Measurements from ENCODE around the gene NR2F1.

The NR2F1 gene

GRCh38 chr5:93577854-93578812, 4.9 kb upstream of the NR2F1 start:
- no peak for DNase-seq (ENCODE audit: low read depth)

- DNase-seq (ENCODE audit: low read depth), result peak; percentile 57
Observed at GRCh38 chr5:93578813-93579691, 4.0 kb upstream of the NR2F1 start.

- DNase-seq (ENCODE audit: low read depth), result no peak
Observed at GRCh38 chr5:93579692-93580062, 3.3 kb upstream of the NR2F1 start.

GRCh38 chr5:93580063-93580926, 2.7 kb upstream of the NR2F1 start:
- peak; percentile 52 for DNase-seq (ENCODE audit: low read depth)

- no peak for DNase-seq (ENCODE audit: low read depth)
Observed at GRCh38 chr5:93580927-93581445, 2.0 kb upstream of the NR2F1 start, which contains the start of gene NR2F1-AS1. NR2F1-AS1 (minus strand) TSS chr5:93581219.

- no peak for DNase-seq (ENCODE audit: low read depth)
Observed at GRCh38 chr5:93582167-93582462, 907 bp upstream of the NR2F1 start.

GRCh38 chr5:93583439-93583767, 381 bp downstream of the NR2F1 start:
- DNase-seq (ENCODE audit: low read depth), result no peak

- DNase-seq (ENCODE audit: low read depth), result peak; percentile 64
Observed at GRCh38 chr5:93583768-93584595, 960 bp downstream of the NR2F1 start.

- DNase-seq (ENCODE audit: low read depth), result no peak
Observed at GRCh38 chr5:93584596-93585040, 1.6 kb downstream of the NR2F1 start.

GRCh38 chr5:93585041-93585766, 2.2 kb downstream of the NR2F1 start:
- no peak for DNase-seq (ENCODE audit: low read depth)

- DNase-seq (ENCODE audit: low read depth), result peak; percentile 51
Observed at GRCh38 chr5:93585767-93586385, 2.9 kb downstream of the NR2F1 start.

- no peak for DNase-seq (ENCODE audit: low read depth)
Observed at GRCh38 chr5:93586736-93587596, 3.9 kb downstream of the NR2F1 start.

GRCh38 chr5:93587597-93588351, 4.8 kb downstream of the NR2F1 start:
- peak; percentile 54 for DNase-seq (ENCODE audit: low read depth)

GRCh38 chr5:93588352-93589151, 5.5 kb downstream of the NR2F1 start:
- DNase-seq (ENCODE audit: low read depth), result no peak

GRCh38 chr5:93589152-93589828, 6.3 kb downstream of the NR2F1 start:
- DNase-seq (ENCODE audit: low read depth), result no peak

- no peak for DNase-seq (ENCODE audit: low read depth)
Observed at GRCh38 chr5:93589829-93590215, 6.8 kb downstream of the NR2F1 start.

- DNase-seq (ENCODE audit: low read depth), result no peak
Observed at GRCh38 chr5:93590493-93590892, 7.5 kb downstream of the NR2F1 start.
